ENCODE results near the gene DST.

GRCh38 chr6:56435754-56436153 lies 206.9 kb downstream of the DST start:
- TF ChIP-seq POLR2A (IDR thresholded peaks at IDR 0.05) (no peak), CTCF (IDR thresholded peaks at IDR 0.05 in 4 of 5, conservative IDR thresholded peaks at IDR 0.05 in 1 of 5) (no peak)

Data from gastrocnemius medialis (tissue), 4 donors.